IPS-15b (cell line): ENCODE data around the gene RAB4B.

Experiments
- H3K27me3 ChIP-seq: one replicate; pipeline ENCODE4 v1.6.1; 2013; ENCODE audit warnings: low read length; ENCODE audit not compliant: control insufficient read depth, insufficient read depth
- H3K36me3 ChIP-seq: one replicate; pipeline ENCODE4 v1.6.1; 2013; ENCODE audit warnings: low read length; ENCODE audit not compliant: control insufficient read depth, insufficient read depth
- H3K4me1 ChIP-seq: one replicate; pipeline ENCODE4 v1.6.1; 2013; ENCODE audit warnings: mild to moderate bottlenecking, low read length; ENCODE audit not compliant: control insufficient read depth, insufficient read depth
- H3K4me3 ChIP-seq: one replicate; pipeline ENCODE4 v1.5.1; 2013; ENCODE audit warnings: low read depth, low read length
- H3K9ac ChIP-seq: one replicate; pipeline ENCODE4 v1.6.1; 2013; ENCODE audit warnings: low read depth, mild to moderate bottlenecking, low read length
- H3K9me3 ChIP-seq: one replicate; pipeline ENCODE4 v1.6.1; 2013; ENCODE audit warnings: mild to moderate bottlenecking, low read length; ENCODE audit not compliant: control insufficient read depth, insufficient read depth

The RAB4B gene

GRCh38 chr19:40801426-40802299, 23.6 kb downstream of the RAB4B start:
- Histone ChIP-seq H3K27me3 (no peaks in the 10 kb centered on the region), H3K4me1 (peaks cover 29% of the 10 kb centered on the region), H3K9me3 (no peaks in the 10 kb centered on the region), H3K4me3 (peak overlapping the region; percentile 32), H3K9ac (no peak overlapping the region), H3K36me3 (peaks cover 43% of the 10 kb centered on the region)

GRCh38 chr19:40802300-40803169, 24.5 kb downstream of the RAB4B start:
- Histone ChIP-seq H3K36me3 (peaks cover 49% of the 10 kb centered on the region), H3K9me3 (no peaks in the 10 kb centered on the region), H3K27me3 (no peaks in the 10 kb centered on the region), H3K4me3 (peak overlapping the region; percentile 18), H3K4me1 (peaks cover 34% of the 10 kb centered on the region), H3K9ac (no peak overlapping the region)

- peak overlapping the region; percentile 18 for H3K4me3 ChIP-seq
- peak overlapping the region; percentile 47 for H3K9ac ChIP-seq
- no peaks in the 10 kb centered on the region for H3K27me3 ChIP-seq
- no peaks in the 10 kb centered on the region for H3K9me3 ChIP-seq
- peaks cover 35% of the 10 kb centered on the region for H3K4me1 ChIP-seq
- peaks cover 56% of the 10 kb centered on the region for H3K36me3 ChIP-seq
Observed at GRCh38 chr19:40803170-40803856, 25.3 kb downstream of the RAB4B start.

DNA sequence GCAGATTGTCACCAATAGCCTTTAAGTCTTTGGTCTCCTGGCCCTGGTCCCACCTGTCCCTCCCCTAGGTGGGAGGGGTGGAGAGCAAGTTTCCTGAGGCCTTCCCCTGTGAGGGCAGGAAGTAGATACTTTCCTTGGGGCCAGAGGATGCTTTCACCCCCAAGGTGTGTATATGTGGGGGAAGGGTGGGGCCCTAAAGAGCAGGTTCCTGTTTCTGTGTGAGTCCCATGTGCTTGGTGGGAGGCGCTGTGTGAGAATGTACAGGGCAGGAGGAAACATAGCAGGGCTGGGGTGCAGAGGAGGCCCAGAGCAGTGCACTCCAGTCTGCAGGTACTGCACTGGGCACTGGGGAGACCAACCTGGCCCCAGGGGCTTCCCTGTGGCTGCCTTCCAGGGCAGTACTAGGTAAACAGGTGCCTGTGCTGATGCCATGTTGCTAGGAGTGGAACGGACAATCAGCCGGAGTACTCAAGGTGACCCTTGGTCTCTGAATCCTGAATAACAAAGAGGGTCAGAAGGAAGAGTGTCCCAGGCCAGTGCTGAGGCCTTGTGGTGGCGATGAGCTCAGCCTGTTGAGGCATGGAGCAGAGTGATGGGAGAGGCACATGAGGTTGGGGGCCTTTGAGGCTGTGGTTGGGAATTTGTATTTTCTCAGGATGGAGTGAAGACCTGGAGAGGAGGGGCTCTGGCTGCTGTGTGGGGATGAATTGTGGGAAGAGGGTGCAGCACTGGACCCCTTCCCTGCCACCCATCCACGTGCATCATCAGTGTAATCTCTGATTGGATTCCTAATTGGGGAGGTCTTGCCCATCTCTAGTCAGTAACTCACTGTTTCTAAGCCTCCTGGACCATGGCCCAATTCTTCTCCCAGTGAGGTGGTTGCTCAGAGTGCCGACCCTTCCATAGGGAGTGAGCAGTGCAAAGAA, 26.1 kb downstream of the RAB4B start:
- H3K4me3 ChIP-seq, result peak overlapping the region; percentile 18
- H3K27me3 ChIP-seq, result no peaks in the 10 kb centered on the region
- peaks cover 60% of the 10 kb centered on the region for H3K36me3 ChIP-seq
- peak overlapping the region; percentile 47 for H3K9ac ChIP-seq
- no peaks in the 10 kb centered on the region for H3K9me3 ChIP-seq
- peaks cover 35% of the 10 kb centered on the region for H3K4me1 ChIP-seq

- no peak overlapping the region for H3K9ac ChIP-seq
- H3K4me1 ChIP-seq, result peaks cover 35% of the 10 kb centered on the region
- peaks cover 65% of the 10 kb centered on the region for H3K36me3 ChIP-seq
Observed at GRCh38 chr19:40804783-40805242, 26.8 kb downstream of the RAB4B start.

DNA sequence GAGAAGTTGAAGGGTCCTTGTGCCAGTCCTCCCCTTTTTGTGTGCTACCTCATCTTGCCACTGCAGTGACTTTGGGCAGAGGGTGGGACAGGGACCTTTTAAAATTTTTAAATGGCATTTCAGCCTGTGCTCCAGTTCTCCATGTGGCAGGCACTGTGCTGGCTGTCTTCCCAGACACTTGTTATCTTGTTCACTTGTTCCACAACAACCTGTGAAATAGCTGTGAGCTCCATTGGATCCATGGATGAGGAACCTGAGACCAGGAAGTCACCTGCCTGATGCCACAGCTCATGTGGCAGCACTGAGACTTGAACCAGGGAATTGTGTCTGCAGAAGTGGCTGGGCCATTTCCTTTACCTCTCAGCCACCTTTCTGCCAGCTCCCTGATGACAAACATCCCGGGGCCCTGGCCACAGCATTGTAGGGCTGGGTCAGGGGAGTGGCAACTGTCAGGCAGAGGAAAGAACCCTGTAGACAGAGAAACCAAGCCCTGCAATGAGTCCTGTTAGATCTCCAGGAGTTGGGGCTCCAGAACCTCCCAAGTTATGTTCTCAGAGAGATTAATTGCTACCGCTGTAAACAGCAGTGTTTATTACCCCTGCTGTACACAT, 27.3 kb downstream of the RAB4B start:
- Histone ChIP-seq H3K4me1 (peaks cover 38% of the 10 kb centered on the region), H3K9ac (peak overlapping the region; percentile 29), H3K4me3 (no peak overlapping the region), H3K9me3 (no peaks in the 10 kb centered on the region), H3K27me3 (no peaks in the 10 kb centered on the region), H3K36me3 (peaks cover 63% of the 10 kb centered on the region)

More at GRCh38 chr19:40804783-40805242, 26.8 kb downstream of the RAB4B start:
- no peaks in the 10 kb centered on the region for H3K9me3 ChIP-seq
- H3K4me3 ChIP-seq, result no peak overlapping the region
- no peaks in the 10 kb centered on the region for H3K27me3 ChIP-seq

GRCh38 chr19:40806423-40807146, 28.5 kb downstream of the RAB4B start:
- H3K9me3 ChIP-seq, result no peaks in the 10 kb centered on the region
- H3K4me3 ChIP-seq, result peak overlapping the region; percentile 31
- H3K4me1 ChIP-seq, result peaks cover 38% of the 10 kb centered on the region
- H3K36me3 ChIP-seq, result peaks cover 53% of the 10 kb centered on the region
- peaks cover under 1% of the 10 kb centered on the region for H3K27me3 ChIP-seq
- H3K9ac ChIP-seq, result no peak overlapping the region

DNA sequence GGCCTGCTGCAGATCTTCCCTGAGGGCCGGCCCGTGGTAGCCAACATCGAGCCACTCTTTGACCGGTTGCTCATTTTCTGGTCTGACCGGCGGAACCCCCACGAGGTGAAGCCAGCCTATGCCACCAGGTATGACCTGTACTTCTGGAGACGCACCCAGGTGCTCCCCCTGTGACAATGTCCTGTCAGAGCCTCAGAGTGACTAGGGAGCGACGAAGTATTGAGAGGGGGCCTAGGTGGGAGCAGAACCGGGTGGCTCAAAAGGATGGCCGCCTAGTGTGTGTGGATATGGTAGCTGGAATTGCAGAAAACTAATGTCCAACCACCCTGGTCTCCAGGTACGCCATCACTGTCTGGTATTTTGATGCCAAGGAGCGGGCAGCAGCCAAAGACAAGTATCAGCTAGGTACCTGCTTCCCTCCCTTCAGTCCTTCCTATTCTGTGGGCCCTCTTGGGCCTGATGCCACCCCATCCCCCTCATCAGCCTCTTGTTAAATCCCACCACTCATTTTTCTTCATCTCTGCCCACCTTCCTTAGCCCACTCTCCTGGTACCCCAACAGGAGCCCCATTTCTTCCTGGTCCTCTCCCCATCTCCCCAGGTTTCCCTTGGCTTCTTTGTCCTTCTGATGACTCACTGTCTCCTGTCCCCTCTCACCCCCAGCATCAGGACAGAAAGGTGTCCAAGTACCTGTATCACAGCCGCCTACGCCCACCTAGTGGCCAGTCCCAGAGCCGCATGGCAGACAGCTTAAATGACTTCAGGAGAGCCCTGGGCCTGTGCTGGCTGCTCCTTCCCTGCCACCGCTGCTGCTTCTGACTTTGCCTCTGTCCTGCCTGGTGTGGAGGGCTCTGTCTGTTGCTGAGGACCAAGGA, 29.3 kb downstream of the RAB4B start:
- H3K9me3 ChIP-seq, result no peaks in the 10 kb centered on the region
- H3K9ac ChIP-seq, result no peak overlapping the region
- no peak overlapping the region for H3K4me3 ChIP-seq
- H3K36me3 ChIP-seq, result peaks cover 47% of the 10 kb centered on the region
- H3K4me1 ChIP-seq, result peaks cover 34% of the 10 kb centered on the region
- peaks cover 2% of the 10 kb centered on the region for H3K27me3 ChIP-seq

GRCh38 chr19:40808021-40808325, 29.9 kb downstream of the RAB4B start:
- peaks cover 43% of the 10 kb centered on the region for H3K36me3 ChIP-seq
- no peak overlapping the region for H3K9ac ChIP-seq
- H3K27me3 ChIP-seq, result peaks cover 8% of the 10 kb centered on the region
- H3K4me1 ChIP-seq, result peaks cover 31% of the 10 kb centered on the region
- H3K4me3 ChIP-seq, result no peak overlapping the region
- no peaks in the 10 kb centered on the region for H3K9me3 ChIP-seq
